Mammary epithelial cell (primary cell): Measurements from ENCODE around the gene FBXO42.

Experiments
- EZH2 ChIP-seq: IDR thresholded peaks from 2 replicates; pipeline ENCODE4 v1.6.1; 2012; ENCODE audit warnings: low read length, inconsistent platforms, borderline replicate concordance
- TF ChIP-seq, protein P1 (sequence below), 2 donors: IDR thresholded peaks in 1 of 2; conservative IDR thresholded peaks in 1 of 2; 2 replicates each; pipeline ENCODE4 v1.5.1; 2011 to 2012; ENCODE audit warnings: inconsistent platforms in 2 of 2, low read length in 2 of 2, mild to moderate bottlenecking in 2 of 2, control low read depth in 1 of 2, low read depth in 1 of 2; ENCODE audit not compliant: insufficient read depth in 1 of 2; ENCODE audit errors: extremely low read depth in 1 of 2

DNA sequence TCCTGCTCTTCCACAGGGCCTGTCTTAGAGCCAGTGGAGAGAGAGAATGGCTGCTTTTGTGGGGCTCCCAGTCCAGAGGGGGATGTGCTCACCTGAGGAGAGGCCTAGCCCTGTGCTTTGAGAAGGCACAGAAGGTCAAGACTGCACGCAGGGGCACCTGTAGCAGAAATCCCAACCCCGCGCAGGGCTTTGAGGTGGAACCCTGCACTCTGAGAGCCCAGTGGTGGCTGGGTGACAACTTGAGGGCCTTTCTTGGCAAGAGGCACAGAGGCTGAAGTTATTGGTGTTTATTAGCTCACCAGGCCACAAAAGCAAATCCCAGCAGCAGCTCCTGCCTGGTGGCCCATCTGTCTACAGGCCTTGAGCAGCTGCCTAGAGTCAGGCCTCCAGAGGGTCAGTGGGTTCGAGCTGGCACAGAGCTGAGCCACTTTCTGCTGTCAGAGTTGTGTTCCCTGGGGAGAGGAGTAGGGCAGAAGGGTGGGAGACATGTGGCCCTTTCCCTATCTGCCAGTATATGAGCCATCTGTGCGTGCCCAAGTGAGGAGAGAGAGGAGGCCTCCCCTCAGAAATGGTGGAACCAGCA lies 46.2 kb upstream of the FBXO42 start:
- TF ChIP-seq, protein P1, sequence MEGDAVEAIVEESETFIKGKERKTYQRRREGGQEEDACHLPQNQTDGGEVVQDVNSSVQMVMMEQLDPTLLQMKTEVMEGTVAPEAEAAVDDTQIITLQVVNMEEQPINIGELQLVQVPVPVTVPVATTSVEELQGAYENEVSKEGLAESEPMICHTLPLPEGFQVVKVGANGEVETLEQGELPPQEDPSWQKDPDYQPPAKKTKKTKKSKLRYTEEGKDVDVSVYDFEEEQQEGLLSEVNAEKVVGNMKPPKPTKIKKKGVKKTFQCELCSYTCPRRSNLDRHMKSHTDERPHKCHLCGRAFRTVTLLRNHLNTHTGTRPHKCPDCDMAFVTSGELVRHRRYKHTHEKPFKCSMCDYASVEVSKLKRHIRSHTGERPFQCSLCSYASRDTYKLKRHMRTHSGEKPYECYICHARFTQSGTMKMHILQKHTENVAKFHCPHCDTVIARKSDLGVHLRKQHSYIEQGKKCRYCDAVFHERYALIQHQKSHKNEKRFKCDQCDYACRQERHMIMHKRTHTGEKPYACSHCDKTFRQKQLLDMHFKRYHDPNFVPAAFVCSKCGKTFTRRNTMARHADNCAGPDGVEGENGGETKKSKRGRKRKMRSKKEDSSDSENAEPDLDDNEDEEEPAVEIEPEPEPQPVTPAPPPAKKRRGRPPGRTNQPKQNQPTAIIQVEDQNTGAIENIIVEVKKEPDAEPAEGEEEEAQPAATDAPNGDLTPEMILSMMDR (conservative IDR thresholded peaks at IDR 0.05 in 1 of 2, IDR thresholded peaks at IDR 0.05 in 1 of 2; ENCODE audit: extremely low read depth in 1 of 2, insufficient read depth in 1 of 2, low read depth in 1 of 2, low read length in 2 of 2): no peak
- no peak for TF ChIP-seq EZH2
